ENCODE data around the gene RNF151. TPM values are rescaled to one million over a fixed set of nuclear protein-coding genes. Genes with fewer than 3 reads are reported as not detected.

The RNF151 gene
- total and polyA plus RNA-seq, 2 of the 13 experiments (the other 11 are each of a cell fraction or from before 2014, with no cell fraction given), result not detected

DNA sequence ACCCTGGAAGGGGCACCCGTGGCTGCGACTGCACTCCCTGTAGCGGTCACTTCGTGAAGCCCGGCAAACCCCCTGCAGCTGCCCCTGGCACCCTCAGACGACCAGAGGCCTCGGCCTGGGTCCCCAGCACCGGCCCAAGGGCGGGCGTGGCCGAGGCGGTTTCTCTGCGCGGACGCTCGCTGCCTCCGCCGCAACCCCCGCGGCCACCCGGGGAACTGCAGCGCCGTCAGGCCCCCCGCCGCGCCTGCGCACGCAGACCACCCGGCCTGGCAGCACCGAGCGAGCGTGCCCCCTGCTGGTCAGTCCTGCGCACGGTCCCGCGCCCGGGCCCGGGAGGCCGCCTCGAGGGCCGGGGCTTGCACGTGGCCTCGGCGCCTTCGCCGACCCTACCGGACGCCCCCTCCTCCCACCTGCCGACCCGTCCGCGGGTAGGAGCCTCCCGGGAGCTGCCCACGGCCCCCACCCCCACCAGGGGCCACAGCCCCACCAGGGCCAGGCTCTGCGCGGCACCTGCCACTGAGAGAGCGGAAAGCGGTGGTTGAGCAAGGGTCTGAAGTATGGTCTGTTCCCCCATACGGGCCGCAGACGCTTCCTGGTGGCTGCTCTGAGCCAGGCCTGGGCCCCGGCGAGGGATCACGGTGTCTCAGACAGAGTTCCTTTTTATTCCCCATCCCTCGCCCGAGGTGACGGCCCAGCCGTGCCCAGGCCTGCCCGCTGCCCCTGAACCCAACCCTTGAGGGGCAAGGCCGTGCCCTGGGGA is 36.9 kb upstream of the RNF151 start (continued):
- TF ChIP-seq, protein P1, sequence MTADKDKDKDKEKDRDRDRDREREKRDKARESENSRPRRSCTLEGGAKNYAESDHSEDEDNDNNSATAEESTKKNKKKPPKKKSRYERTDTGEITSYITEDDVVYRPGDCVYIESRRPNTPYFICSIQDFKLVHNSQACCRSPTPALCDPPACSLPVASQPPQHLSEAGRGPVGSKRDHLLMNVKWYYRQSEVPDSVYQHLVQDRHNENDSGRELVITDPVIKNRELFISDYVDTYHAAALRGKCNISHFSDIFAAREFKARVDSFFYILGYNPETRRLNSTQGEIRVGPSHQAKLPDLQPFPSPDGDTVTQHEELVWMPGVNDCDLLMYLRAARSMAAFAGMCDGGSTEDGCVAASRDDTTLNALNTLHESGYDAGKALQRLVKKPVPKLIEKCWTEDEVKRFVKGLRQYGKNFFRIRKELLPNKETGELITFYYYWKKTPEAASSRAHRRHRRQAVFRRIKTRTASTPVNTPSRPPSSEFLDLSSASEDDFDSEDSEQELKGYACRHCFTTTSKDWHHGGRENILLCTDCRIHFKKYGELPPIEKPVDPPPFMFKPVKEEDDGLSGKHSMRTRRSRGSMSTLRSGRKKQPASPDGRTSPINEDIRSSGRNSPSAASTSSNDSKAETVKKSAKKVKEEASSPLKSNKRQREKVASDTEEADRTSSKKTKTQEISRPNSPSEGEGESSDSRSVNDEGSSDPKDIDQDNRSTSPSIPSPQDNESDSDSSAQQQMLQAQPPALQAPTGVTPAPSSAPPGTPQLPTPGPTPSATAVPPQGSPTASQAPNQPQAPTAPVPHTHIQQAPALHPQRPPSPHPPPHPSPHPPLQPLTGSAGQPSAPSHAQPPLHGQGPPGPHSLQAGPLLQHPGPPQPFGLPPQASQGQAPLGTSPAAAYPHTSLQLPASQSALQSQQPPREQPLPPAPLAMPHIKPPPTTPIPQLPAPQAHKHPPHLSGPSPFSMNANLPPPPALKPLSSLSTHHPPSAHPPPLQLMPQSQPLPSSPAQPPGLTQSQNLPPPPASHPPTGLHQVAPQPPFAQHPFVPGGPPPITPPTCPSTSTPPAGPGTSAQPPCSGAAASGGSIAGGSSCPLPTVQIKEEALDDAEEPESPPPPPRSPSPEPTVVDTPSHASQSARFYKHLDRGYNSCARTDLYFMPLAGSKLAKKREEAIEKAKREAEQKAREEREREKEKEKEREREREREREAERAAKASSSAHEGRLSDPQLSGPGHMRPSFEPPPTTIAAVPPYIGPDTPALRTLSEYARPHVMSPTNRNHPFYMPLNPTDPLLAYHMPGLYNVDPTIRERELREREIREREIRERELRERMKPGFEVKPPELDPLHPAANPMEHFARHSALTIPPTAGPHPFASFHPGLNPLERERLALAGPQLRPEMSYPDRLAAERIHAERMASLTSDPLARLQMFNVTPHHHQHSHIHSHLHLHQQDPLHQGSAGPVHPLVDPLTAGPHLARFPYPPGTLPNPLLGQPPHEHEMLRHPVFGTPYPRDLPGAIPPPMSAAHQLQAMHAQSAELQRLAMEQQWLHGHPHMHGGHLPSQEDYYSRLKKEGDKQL (CRISPR knock-in tag; IDR thresholded peaks at IDR 0.05; ENCODE audit: low read depth), result 0 out of 2 replicates have a peak, but pooled peaks have one; percentile 28
- TF ChIP-seq GFI1 (CRISPR knock-in tag; IDR thresholded peaks at IDR 0.05; ENCODE audit: borderline replicate concordance) (no peak), HNRNPUL1 (IDR thresholded peaks at IDR 0.05; ENCODE audit: low read depth, low read length) (no peak), ZNF253 (CRISPR knock-in tag; IDR thresholded peaks at IDR 0.05; ENCODE audit: borderline replicate concordance) (peak; percentile 90; the same call in 1 of the 2 replicates), ZNF570 (CRISPR knock-in tag; IDR thresholded peaks at IDR 0.05; ENCODE audit: borderline replicate concordance) (peak; percentile 78; the same call in 1 of the 2 replicates), ARHGAP35 (CRISPR knock-in tag; IDR thresholded peaks at IDR 0.05; ENCODE audit: borderline replicate concordance) (peak; percentile 85), ZNF772 (CRISPR knock-in tag; IDR thresholded peaks at IDR 0.05) (peak; percentile 39; the same call in 1 of the 2 replicates), ZNF790 (CRISPR knock-in tag; IDR thresholded peaks at IDR 0.05; ENCODE audit: borderline replicate concordance) (no peak; the same call in 1 of the 2 replicates), GMEB2 (CRISPR knock-in tag; IDR thresholded peaks at IDR 0.05; ENCODE audit: low read depth) (no peak), SKIL (CRISPR knock-in tag; IDR thresholded peaks at IDR 0.05; ENCODE audit: borderline replicate concordance) (no peak), MAX (IDR thresholded peaks at IDR 0.05) (peak; percentile 99), POLR2AphosphoS2 (IDR thresholded peaks at IDR 0.05; ENCODE audit: low read depth, low read length) (no peak), ZFP36L2 (CRISPR knock-in tag; IDR thresholded peaks at IDR 0.05) (no peak), YEATS4 (CRISPR knock-in tag; IDR thresholded peaks at IDR 0.05; ENCODE audit: borderline replicate concordance) (peak; percentile 82), ZNF792 (CRISPR knock-in tag; IDR thresholded peaks at IDR 0.05) (0 out of 2 replicates have a peak, but pooled peaks have one; percentile 34)
- TF ChIP-seq, protein P2, sequence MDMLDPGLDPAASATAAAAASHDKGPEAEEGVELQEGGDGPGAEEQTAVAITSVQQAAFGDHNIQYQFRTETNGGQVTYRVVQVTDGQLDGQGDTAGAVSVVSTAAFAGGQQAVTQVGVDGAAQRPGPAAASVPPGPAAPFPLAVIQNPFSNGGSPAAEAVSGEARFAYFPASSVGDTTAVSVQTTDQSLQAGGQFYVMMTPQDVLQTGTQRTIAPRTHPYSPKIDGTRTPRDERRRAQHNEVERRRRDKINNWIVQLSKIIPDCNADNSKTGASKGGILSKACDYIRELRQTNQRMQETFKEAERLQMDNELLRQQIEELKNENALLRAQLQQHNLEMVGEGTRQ (IDR thresholded peaks at IDR 0.05; ENCODE audit: low read depth, low read length), result no peak
- TF ChIP-seq, protein P2 (CRISPR knock-in tag; IDR thresholded peaks at IDR 0.05; ENCODE audit: borderline replicate concordance), result no peak

Data from HepG2 (cell line).